H1 (cell line): Measurements from ENCODE around the gene NOX1. TPM values are rescaled to one million over a fixed set of nuclear protein-coding genes. Genes with fewer than 3 reads are reported as not detected.

Experiments used
- CBX8 ChIP-seq: fragments of 300-800, 300-1000 bp; sonication (generic); IDR thresholded peaks from 2 replicates; pipeline ENCODE4 v1.7.1; 2016; ENCODE audit warnings: low read depth, low read length, borderline replicate concordance
- CHD7 ChIP-seq: fragments of 300-600 bp; sonication (generic); IDR thresholded peaks from 2 replicates; pipeline ENCODE4 v1.7.1; 2012; ENCODE audit warnings: low read length, moderate library complexity, mild to moderate bottlenecking, inconsistent platforms; ENCODE audit not compliant: insufficient replicate concordance
- CTBP2 ChIP-seq: IDR thresholded peaks from 2 replicates; pipeline ENCODE4 v1.7.0; 2011; ENCODE audit warnings: borderline replicate concordance, mild to moderate bottlenecking, moderate library complexity, mixed read lengths, low read length; ENCODE audit not compliant: insufficient read depth, insufficient read length
- MAX ChIP-seq: IDR thresholded peaks from 2 replicates; pipeline ENCODE4 v1.6.1; 2012; ENCODE audit warnings: inconsistent platforms
- NANOG ChIP-seq: IDR thresholded peaks from 2 replicates; pipeline ENCODE4 v1.6.1; 2011; ENCODE audit warnings: low read length, low read depth, mild to moderate bottlenecking, inconsistent platforms; ENCODE audit not compliant: insufficient read depth, poor library complexity, severe bottlenecking
- POLR2A ChIP-seq, 2 experiments: IDR thresholded peaks; 1 replicate in 1 of 2; 2 replicates in 1 of 2; pipeline ENCODE4 v1.6.1; 2011; ENCODE audit warnings: low read depth in 2 of 2, low read length in 2 of 2, mild to moderate bottlenecking in 2 of 2; ENCODE audit errors: control extremely low read depth in 1 of 2
- RAD21 ChIP-seq, 2 experiments: IDR thresholded peaks in 1 of 2; conservative IDR thresholded peaks in 1 of 2; 2 replicates each; pipeline ENCODE4 v1.6.1; 2011; ENCODE audit warnings: low read depth in 2 of 2, low read length in 2 of 2, improper control_type of control experiment in 1 of 2, inconsistent platforms in 1 of 2, mild to moderate bottlenecking in 1 of 2, moderate library complexity in 1 of 2
- SIN3A ChIP-seq, 2 experiments: IDR thresholded peaks in 1 of 2; conservative IDR thresholded peaks in 1 of 2; 2 replicates each; pipeline ENCODE4 v1.6.1; 2011 to 2012; ENCODE audit warnings: low read length in 2 of 2, improper control_type of control experiment in 1 of 2, low read depth in 1 of 2, mild to moderate bottlenecking in 1 of 2
- polyA plus RNA-seq, 7 experiments: library from polyadenylated mRNA; depleted of rRNA in 3 of 7; stranded (reverse) in 5 of 7; unstranded in 2 of 7; fragments of >200 nt in 5 of 7; fragments of 200-250 nt in 2 of 7; gene quantifications; 1 replicate in 5 of 7; 2 replicates in 1 of 7; 4 replicates in 1 of 7; pipeline versions ENCODE4 v1.2.1 to v1.2.3, GENCODE V29; 2011 to 2013; ENCODE audit warnings: missing spikeins in 2 of 7, mixed read lengths in 2 of 7
- total RNA-seq: library from RNA; stranded (reverse); fragmentation: NEBNext Ultra II Directional; extraction: Animal tissue kit (Norgen Biotek cat#: 25700); gene quantifications from 2 replicates; pipeline ENCODE4 v1.2.1, GENCODE V29; 2021

NOX1 gene
- total and polyA plus RNA-seq, 2 of the 8 experiments (the other 6 are each of a cell fraction or from before 2014, with no cell fraction given), result not detected

- TF ChIP-seq CHD7, result no peak
- no peak for TF ChIP-seq SIN3A (conservative IDR thresholded peaks at IDR 0.05 in 1 of 2, IDR thresholded peaks at IDR 0.05 in 1 of 2; ENCODE audit: low read depth in 1 of 2, low read length in 2 of 2)
- no peak for TF ChIP-seq RAD21 (IDR thresholded peaks at IDR 0.05 in 1 of 2, conservative IDR thresholded peaks at IDR 0.05 in 1 of 2; ENCODE audit: low read depth in 2 of 2, low read length in 2 of 2)
- TF ChIP-seq NANOG, result no peak
- no peak for TF ChIP-seq POLR2A (IDR thresholded peaks at IDR 0.05; ENCODE audit: control extremely low read depth in 1 of 2, low read depth in 2 of 2, low read length in 2 of 2)
- TF ChIP-seq MAX, result no peak
- no peak for TF ChIP-seq CTBP2
- no peak for TF ChIP-seq CBX8
Observed at GRCh38 chrX:100905620-100906019, 31.5 kb upstream of the NOX1 start (continued).
